Transverse colon (tissue), 4 donors: ENCODE data around the gene RBP4.

Experiments used
- CTCF ChIP-seq, 5 experiments: fragments of 200-600 bp in 3 of 5; fragments of 450-650 bp in 2 of 5; sonication (generic) in 3 of 5; IDR thresholded peaks; 1 replicate in 2 of 5; 2 replicates in 3 of 5; pipeline ENCODE4 v1.5.1; 2016 to 2017; ENCODE audit warnings: antibody characterized with exemption in 5 of 5, inconsistent platforms in 3 of 5, mild to moderate bottlenecking in 2 of 5, moderate library complexity in 1 of 5
- POLR2AphosphoS5 ChIP-seq, 3 donors: sonication (generic); formaldehyde crosslinking; IDR thresholded peaks; one replicate each; pipeline ENCODE4 v1.6.1; 2016; ENCODE audit warnings: antibody characterized with exemption in 3 of 3

- TF ChIP-seq POLR2AphosphoS5 (IDR thresholded peaks at IDR 0.05) (no peak), CTCF (IDR thresholded peaks at IDR 0.05) (no peak)
Observed at GRCh38 chr10:93598157-93598556, 2.9 kb downstream of the RBP4 start.
